AG04449 (cell line): ENCODE measurements around the gene ANTKMT.

Experiments used
- CTCF ChIA-PET: fragments of 350-600 bp; formaldehyde crosslinking; extraction: SDS; loops from one replicate; lab custom pipeline; 2021; ENCODE audit warnings: antibody characterized with exemption; lab: Yijun Ruan, JAX
- POLR2A ChIA-PET: fragments of 400-600, 350-600 bp; formaldehyde crosslinking; extraction: SDS; loops from one replicate; lab custom pipeline; 2020; ENCODE audit warnings: antibody characterized with exemption, inconsistent platforms; lab: Yijun Ruan, JAX
- DNase-seq: peaks from one replicate; pipeline ENCODE4 v3.0.0-alpha.2; 2010; ENCODE audit warnings: low read depth, low spot score
- H3K4me3 ChIP-seq: 2 replicates; pipeline ENCODE4 v1.5.1; 2011; ENCODE audit warnings: low read depth, mild to moderate bottlenecking, control low read depth, low read length
- TF ChIP-seq, protein P1 (sequence below): IDR thresholded peaks from one replicate; pipeline ENCODE4 v1.5.1; 2011; ENCODE audit warnings: mild to moderate bottlenecking, moderate library complexity, low read length, control low read depth, inconsistent platforms; ENCODE audit not compliant: insufficient read depth; ENCODE audit errors: missing control alignments

The ANTKMT gene

DNA sequence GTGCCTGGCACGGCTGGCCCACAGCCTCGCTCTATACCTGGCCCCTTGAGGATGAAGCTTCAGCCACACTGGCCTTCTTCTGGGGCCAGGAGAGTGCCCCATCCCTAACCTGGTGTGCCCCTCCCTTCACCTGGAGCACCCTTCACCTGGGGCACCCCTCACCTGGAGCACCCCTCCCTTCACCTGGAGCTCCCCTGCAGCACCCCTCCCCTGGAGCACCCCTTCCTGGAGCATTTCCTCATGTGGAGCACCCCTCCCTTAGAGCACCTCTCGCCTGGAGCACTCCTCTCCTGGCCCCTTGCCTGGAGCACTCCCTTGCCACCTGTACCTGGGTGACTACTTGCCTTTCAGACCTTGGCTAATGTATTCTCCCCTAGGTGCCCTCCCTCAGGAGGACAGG, 12.9 kb upstream of the ANTKMT start:
- DNase-seq, result no peak
- ChIA-PET CTCF (interaction anchor here (1.2 to 10.1 kb wide), 4 partner anchors 8 to 395 kb away, joined by 3 to 210 read pairs (median 6); partner anchors contain the start of genes CHTF18 and RPUSD1), POLR2A (interaction anchor here (1.2 kb wide), 1 partner anchor 18 kb away, joined by 3 read pairs; the partner anchor contains the start of gene WDR24)
- TF ChIP-seq, protein P1, sequence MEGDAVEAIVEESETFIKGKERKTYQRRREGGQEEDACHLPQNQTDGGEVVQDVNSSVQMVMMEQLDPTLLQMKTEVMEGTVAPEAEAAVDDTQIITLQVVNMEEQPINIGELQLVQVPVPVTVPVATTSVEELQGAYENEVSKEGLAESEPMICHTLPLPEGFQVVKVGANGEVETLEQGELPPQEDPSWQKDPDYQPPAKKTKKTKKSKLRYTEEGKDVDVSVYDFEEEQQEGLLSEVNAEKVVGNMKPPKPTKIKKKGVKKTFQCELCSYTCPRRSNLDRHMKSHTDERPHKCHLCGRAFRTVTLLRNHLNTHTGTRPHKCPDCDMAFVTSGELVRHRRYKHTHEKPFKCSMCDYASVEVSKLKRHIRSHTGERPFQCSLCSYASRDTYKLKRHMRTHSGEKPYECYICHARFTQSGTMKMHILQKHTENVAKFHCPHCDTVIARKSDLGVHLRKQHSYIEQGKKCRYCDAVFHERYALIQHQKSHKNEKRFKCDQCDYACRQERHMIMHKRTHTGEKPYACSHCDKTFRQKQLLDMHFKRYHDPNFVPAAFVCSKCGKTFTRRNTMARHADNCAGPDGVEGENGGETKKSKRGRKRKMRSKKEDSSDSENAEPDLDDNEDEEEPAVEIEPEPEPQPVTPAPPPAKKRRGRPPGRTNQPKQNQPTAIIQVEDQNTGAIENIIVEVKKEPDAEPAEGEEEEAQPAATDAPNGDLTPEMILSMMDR, result no peak
- H3K4me3 ChIP-seq, result no peak overlapping the region

- ChIA-PET CTCF (interaction anchor here (1.3 to 10.1 kb wide), 4 partner anchors 11 to 347 kb away, joined by 3 to 210 read pairs (median 47); partner anchors contain the start of genes CHTF18, RHOT2 and RPUSD1), POLR2A (no interaction called here)
- TF ChIP-seq, protein P1, result no peak
- no peak overlapping the region for H3K4me3 ChIP-seq
- no peak for DNase-seq
Observed at GRCh38 chr16:708959-709358, 12.0 kb upstream of the ANTKMT start.

- peak; percentile 17 for DNase-seq
- CTCF ChIA-PET, result interaction anchor here (0.6 to 10.1 kb wide), 16 partner anchors 8 to 485 kb away, joined by 3 to 210 read pairs (median 4); partner anchors contain the start of genes CHTF18, CIAO3, RHOT2 and RPUSD1
- POLR2A ChIA-PET, result no interaction called here
- TF ChIP-seq, protein P1, result no peak
- no peak overlapping the region for H3K4me3 ChIP-seq
Observed at GRCh38 chr16:709566-710499, 11.1 kb upstream of the ANTKMT start.

DNA sequence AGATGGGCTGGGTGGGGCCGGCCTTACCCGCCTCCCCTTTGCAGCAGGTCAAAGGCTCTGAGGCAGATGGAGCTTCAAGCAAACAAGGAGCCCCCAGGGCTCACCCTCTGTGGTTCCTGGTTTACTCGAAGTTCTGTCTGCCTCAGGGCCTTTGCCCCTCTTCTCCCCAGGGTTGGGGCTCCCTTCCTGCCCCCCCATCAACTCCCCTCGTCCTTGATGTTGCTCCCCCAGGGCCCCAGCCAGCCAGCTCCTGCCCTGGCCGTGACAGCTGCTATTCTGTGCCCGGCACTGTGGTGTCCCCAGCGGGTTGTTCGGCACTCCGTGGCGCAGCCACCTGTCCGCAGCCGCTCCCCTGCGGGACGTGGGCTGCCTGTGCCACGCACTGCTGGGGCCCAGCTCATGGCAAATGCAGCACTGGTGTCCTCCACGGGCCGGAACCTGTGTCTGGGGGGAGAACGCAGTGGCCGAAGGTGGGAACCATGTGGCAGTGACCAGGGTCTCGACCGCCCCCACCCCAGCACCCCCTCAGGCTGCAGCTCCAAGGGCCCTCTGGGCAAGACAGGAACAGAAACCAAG, 10.4 kb upstream of the ANTKMT start:
- ChIA-PET CTCF (interaction anchor here (0.6 to 10.1 kb wide), 17 partner anchors 9 to 484 kb away, joined by 3 to 210 read pairs (median 4); partner anchors contain the start of genes CHTF18, CIAO3, RHOT2 and RPUSD1), POLR2A (no interaction called here)
- TF ChIP-seq, protein P1, result no peak
- no peak for DNase-seq
- no peak overlapping the region for H3K4me3 ChIP-seq

DNA sequence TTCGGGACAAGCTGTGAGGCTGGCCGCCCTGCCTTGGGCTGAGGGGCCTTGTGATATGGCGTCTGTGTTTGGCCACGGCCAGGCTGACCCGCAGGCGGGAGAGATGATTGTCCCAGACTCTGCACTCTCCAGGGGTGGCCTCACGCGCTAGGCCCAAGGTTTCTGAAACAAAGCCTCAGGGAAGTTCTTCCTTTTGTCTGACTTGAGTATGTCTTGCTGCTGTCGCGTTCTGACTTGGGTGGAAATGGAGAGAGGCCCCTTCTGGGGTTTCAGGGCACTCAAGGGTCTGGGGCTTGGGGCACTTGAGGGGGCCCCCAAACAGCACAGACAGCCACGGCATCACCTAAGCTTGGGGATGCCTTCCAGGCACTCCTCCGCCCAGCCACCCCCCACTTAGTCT, 9.9 kb upstream of the ANTKMT start:
- TF ChIP-seq, protein P1, result no peak
- no peak overlapping the region for H3K4me3 ChIP-seq
- DNase-seq, result no peak
- CTCF ChIA-PET, result interaction anchor here (0.7 to 10.1 kb wide), 12 partner anchors 9 to 483 kb away, joined by 3 to 210 read pairs (median 6); partner anchors contain the start of genes CHTF18, CIAO3, RPUSD1 and WDR24
- POLR2A ChIA-PET, result no interaction called here
